HEK293T (cell line): ENCODE data around the gene SPATA32.

Experiments used
- ARNT ChIP-seq: fragments of 450-650 bp; IDR thresholded peaks from 2 replicates; pipeline ENCODE4 v1.6.1; 2017; ENCODE audit warnings: mild to moderate bottlenecking
- CTBP1 ChIP-seq: fragments of 450-650 bp; IDR thresholded peaks from 2 replicates; pipeline ENCODE4 v1.6.1; 2016; ENCODE audit warnings: borderline replicate concordance
- NFRKB ChIP-seq: fragments of 450-650 bp; IDR thresholded peaks from 2 replicates; pipeline ENCODE4 v1.6.1; 2016; ENCODE audit warnings: mild to moderate bottlenecking, moderate library complexity

GRCh38 chr17:45300060-45300751 lies 38.3 kb upstream of the SPATA32 start:
- TF ChIP-seq ARNT (no peak), CTBP1 (no peak), NFRKB (no peak)
